Panc1 (cell line): ENCODE results near the gene CDRT4. TPM values are rescaled to one million over a fixed set of nuclear protein-coding genes. Genes with fewer than 3 reads are reported as not detected.

Experiments
- total RNA-seq: library from RNA; stranded (reverse); gene quantifications from one replicate; pipeline ENCODE4 v1.2.1, GENCODE V29; 2021; ENCODE audit not compliant: unreplicated experiment

Gene CDRT4
- total RNA-seq, 1 experiment from 2014 or later: 2.8 TPM

Other genes with a start within 250 kb of the CDRT4 start
- gene PMP22, start 202.3 kb downstream of the CDRT4 start, total RNA-seq: 6.0 TPM
- not detected for gene TEKT3, start 126.0 kb downstream of the CDRT4 start, total RNA-seq
- 6.7 TPM for gene TVP23C, start 95.9 kb upstream of the CDRT4 start, total RNA-seq
- 0.54 TPM for gene FBXW10B, start 152.1 kb upstream of the CDRT4 start, total RNA-seq
- 31.7 TPM for gene TRIM16, start 216.7 kb upstream of the CDRT4 start, total RNA-seq
- 25.5 TPM for gene ZNF286A, start 232.1 kb upstream of the CDRT4 start, total RNA-seq